Activated naive CD8-positive, alpha-beta T cell treated with anti-CD3 and anti-CD28 coated beads, Interleukin-2, amount 10 ng/mL, durations not matched to agents 7 days and 5 days (primary cell): ENCODE results near the gene MAGEB10. TPM values are rescaled to one million over a fixed set of nuclear protein-coding genes. Genes with fewer than 3 reads are reported as not detected.

Experiments used
- ATAC-seq: fragments of 150-1000 bp; cut with Tn5 transposase; one replicate; pipeline ENCODE4 v1.10.0; 2021; ENCODE audit warnings: low read depth, moderate library complexity
- POLR2A ChIA-PET: fragments of 350-600 bp; sonication (Branson Sonifier 250); formaldehyde crosslinking; loops from one replicate; lab custom pipeline; 2021; ENCODE audit warnings: antibody characterized with exemption; lab: Charles Lee
- DNase-seq: peaks from one replicate; pipeline ENCODE4 v3.0.0; 2021
- H3K27ac Mint-ChIP-seq: one replicate; pipeline ENCODE4 v1.8.0; 2022; ENCODE audit warnings: mild to moderate bottlenecking, mixed read lengths
- H3K27me3 Mint-ChIP-seq: one replicate; pipeline ENCODE4 v1.8.0; 2022; ENCODE audit warnings: mild to moderate bottlenecking, moderate library complexity, mixed read lengths
- H3K36me3 Mint-ChIP-seq: one replicate; pipeline ENCODE4 v1.8.0; 2021; ENCODE audit warnings: mild to moderate bottlenecking, mixed read lengths
- H3K4me1 Mint-ChIP-seq: one replicate; pipeline ENCODE4 v1.8.0; 2021; ENCODE audit warnings: mixed read lengths
- H3K4me3 Mint-ChIP-seq: one replicate; pipeline ENCODE4 v1.8.0; 2022; ENCODE audit warnings: mild to moderate bottlenecking, moderate library complexity, mixed read lengths
- H3K9me3 Mint-ChIP-seq: one replicate; pipeline ENCODE4 v1.8.0; 2021; ENCODE audit warnings: mixed read lengths
- total RNA-seq, 2 experiments: library from RNA; stranded (reverse); gene quantifications; one replicate each; pipeline ENCODE4 v1.2.3, GENCODE V29; 2021

Gene MAGEB10
- total RNA-seq, 2 experiments from 2014 or later = not detected

DNA sequence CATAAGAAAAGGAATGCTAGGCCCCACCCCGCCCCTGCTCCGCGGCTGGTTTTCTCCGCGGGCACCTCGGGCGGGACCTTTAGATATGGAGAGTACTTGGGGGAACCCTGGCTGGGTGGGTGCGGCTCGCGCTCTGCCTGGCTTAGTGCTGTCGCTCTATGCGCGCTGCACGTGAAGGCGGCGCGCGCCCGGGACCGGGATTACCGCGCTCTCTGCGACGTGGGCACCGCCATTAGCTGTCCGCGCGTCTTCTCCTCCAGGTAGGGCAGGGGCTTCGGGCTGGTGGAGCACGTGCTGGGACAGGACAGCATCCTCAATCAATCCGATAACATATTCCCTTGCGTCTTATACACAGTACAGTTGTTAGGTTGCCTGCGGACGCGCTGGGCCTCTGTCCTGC is 56.0 kb downstream of the MAGEB10 start:
- H3K27ac Mint-ChIP-seq = no peak overlapping the region
- DNase-seq = no peak

More for the DNA sequence above, 56.0 kb downstream of the MAGEB10 start:
- Mint-ChIP-seq H3K27me3 (no peaks in the 10 kb centered on the region), H3K9me3 (no peaks in the 10 kb centered on the region), H3K4me3 (no peak overlapping the region), H3K36me3 (no peaks in the 10 kb centered on the region), H3K4me1 (no peaks in the 10 kb centered on the region)
- POLR2A ChIA-PET = no interaction called here
- no peak for ATAC-seq

Other genes with a start within 250 kb of the MAGEB10 start
- gene DCAF8L2, start 217.6 kb upstream of the MAGEB10 start, total RNA-seq = not detected
- gene DCAF8L1, start 173.5 kb downstream of the MAGEB10 start, total RNA-seq = not detected